GM23338 (cell line): ENCODE data around the gene DMRTB1. TPM values are rescaled to one million over a fixed set of nuclear protein-coding genes. Genes with fewer than 3 reads are reported as not detected.

ENCODE experiments used
- ATAC-seq: fragments of 200-7000 bp; cut with Tn5 transposase; 3 replicates; pipeline ENCODE4 v1.9.1; 2020
- DNase-seq: peaks from one replicate; pipeline ENCODE4 v3.0.0-alpha.2; 2015; ENCODE audit warnings: low spot score
- H2AFZ ChIP-seq: fragments of 200-600 bp; sonication (generic); 2 replicates; pipeline ENCODE4 v1.8.0; 2016; ENCODE audit warnings: antibody characterized with exemption, mild to moderate bottlenecking, moderate library complexity
- H3F3A ChIP-seq: fragments of 200-600 bp; sonication (generic); replicated peaks from 2 replicates; pipeline ENCODE4 v1.8.0; 2017; ENCODE audit warnings: antibody characterized with exemption, mixed run types, low read depth
- H3K27ac ChIP-seq: fragments of 200-600 bp; sonication (generic); 2 replicates; pipeline ENCODE4 v1.6.1; 2016; ENCODE audit warnings: low read depth
- H3K27me3 ChIP-seq: fragments of 200-600 bp; sonication (generic); 2 replicates; pipeline ENCODE4 v1.8.0; 2016; ENCODE audit warnings: mild to moderate bottlenecking, mixed run types, moderate library complexity; ENCODE audit not compliant: insufficient read depth
- H3K36me3 ChIP-seq: fragments of 200-600 bp; sonication (generic); 2 replicates; pipeline ENCODE4 v1.8.0; 2016; ENCODE audit warnings: mild to moderate bottlenecking; ENCODE audit not compliant: insufficient read depth
- H3K4me1 ChIP-seq: fragments of 200-600 bp; sonication (generic); 2 replicates; pipeline ENCODE4 v1.8.0; 2016; ENCODE audit warnings: mild to moderate bottlenecking, moderate library complexity; ENCODE audit not compliant: insufficient read depth
- H3K4me2 ChIP-seq: fragments of 200-600 bp; sonication (generic); 2 replicates; pipeline ENCODE4 v1.7.1; 2017; ENCODE audit warnings: mixed run types
- H3K4me3 ChIP-seq: fragments of 200-600 bp; sonication (generic); 2 replicates; pipeline ENCODE4 v1.6.1; 2016; ENCODE audit warnings: mixed run types
- H3K79me2 ChIP-seq: fragments of 200-600 bp; sonication (generic); replicated peaks from 2 replicates; pipeline ENCODE4 v1.8.0; 2017; ENCODE audit warnings: mild to moderate bottlenecking; ENCODE audit not compliant: insufficient read depth
- H3K9me2 ChIP-seq: fragments of 200-600 bp; sonication (generic); 2 replicates; pipeline ENCODE4 v1.8.0; 2017; ENCODE audit not compliant: insufficient read depth
- H4K20me1 ChIP-seq: fragments of 200-600 bp; sonication (generic); replicated peaks from 2 replicates; pipeline ENCODE4 v1.8.0; 2017; ENCODE audit warnings: mild to moderate bottlenecking; ENCODE audit not compliant: insufficient read depth
- H3K27ac Mint-ChIP-seq: 2 replicates; pipeline ENCODE4 v1.8.0; 2020; ENCODE audit warnings: inconsistent platforms, mild to moderate bottlenecking, moderate library complexity, mixed read lengths
- H3K27me3 Mint-ChIP-seq: 3 replicates; pipeline ENCODE4 v1.8.0; 2022; ENCODE audit warnings: low read depth, mild to moderate bottlenecking, moderate library complexity, mixed read lengths, inconsistent platforms; ENCODE audit not compliant: insufficient read depth, poor library complexity
- H3K36me3 Mint-ChIP-seq: 3 replicates; pipeline ENCODE4 v1.8.0; 2021; ENCODE audit warnings: low read depth, mild to moderate bottlenecking, inconsistent platforms, moderate library complexity, mixed read lengths
- H3K4me1 Mint-ChIP-seq: 3 replicates; pipeline ENCODE4 v1.8.0; 2020; ENCODE audit warnings: mild to moderate bottlenecking, inconsistent platforms, mixed read lengths
- H3K4me3 Mint-ChIP-seq: 3 replicates; pipeline ENCODE4 v1.8.0; 2021; ENCODE audit warnings: moderate library complexity, mild to moderate bottlenecking, inconsistent platforms, mixed read lengths
- H3K9me3 Mint-ChIP-seq: 3 replicates; pipeline ENCODE4 v1.8.0; 2020; ENCODE audit warnings: moderate library complexity, mild to moderate bottlenecking, inconsistent platforms, mixed read lengths
- CREB1 ChIP-seq: fragments of 250-450 bp; sonication (Bioruptor Pico); IDR thresholded peaks from 2 replicates; pipeline ENCODE4 v1.5.0; 2020; ENCODE audit warnings: low read depth, mild to moderate bottlenecking, moderate library complexity
- EZH2phosphoT487 ChIP-seq: fragments of 200-600 bp; sonication (generic); IDR thresholded peaks from one replicate; pipeline ENCODE4 v1.8.1; 2018; ENCODE audit warnings: antibody characterized with exemption; ENCODE audit not compliant: unreplicated experiment
- STAT1 ChIP-seq: IDR thresholded peaks from one replicate; pipeline ENCODE4 v1.6.1; 2016; ENCODE audit warnings: antibody characterized with exemption; ENCODE audit not compliant: unreplicated experiment
- polyA plus RNA-seq: library from polyadenylated mRNA; unstranded; fragments of >200 nt; fragmentation: Nextera tagmentation; extraction: Ambion mirVana; gene quantifications from 2 replicates; pipeline ENCODE4 v1.2.1, GENCODE V29; 2016
- total RNA-seq: library from RNA; depleted of rRNA; stranded (reverse); fragments of >200 nt; shearing (Covaris generic); gene quantifications from 2 replicates; pipeline ENCODE4 v1.2.3, GENCODE V29; 2014; rRNA removed
- TF ChIP-seq, protein P1 (sequence below), 2 experiments: fragments of 200-600 bp in 1 of 2; sonication (generic) in 1 of 2; conservative IDR thresholded peaks; 2 replicates each; pipeline versions ENCODE4 v1.5.1 to v1.6.1; 2016 to 2017; ENCODE audit warnings: antibody characterized with exemption in 2 of 2, low read depth in 2 of 2, mild to moderate bottlenecking in 2 of 2, moderate library complexity in 1 of 2

The DMRTB1 gene
- total and polyA plus RNA-seq, 2 experiments from 2014 or later, result 0.27 to 1.2 TPM

DNA sequence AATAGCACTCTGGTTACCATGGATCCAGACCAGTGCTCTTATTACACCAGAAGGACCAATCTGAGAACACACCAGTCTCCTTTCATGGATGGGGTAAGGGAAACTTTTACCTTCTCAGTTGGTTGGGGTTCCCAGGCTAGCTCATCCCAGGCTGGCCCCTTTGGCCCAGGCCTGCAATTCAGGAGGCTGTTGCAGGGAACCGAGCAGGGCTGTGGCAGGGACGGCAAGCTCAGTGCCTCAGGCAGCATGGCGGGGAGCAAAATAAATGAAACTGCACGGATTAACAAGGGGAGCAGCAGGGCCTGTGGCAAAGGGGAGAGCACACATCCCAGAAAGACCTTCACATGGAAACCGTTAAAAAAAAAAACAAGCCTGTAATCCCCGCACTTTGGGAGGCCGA is 57.0 kb downstream of the DMRTB1 start:
- TF ChIP-seq CREB1 (CRISPR knock-in tag) (no peak), EZH2phosphoT487 (no peak), STAT1 (no peak)
- TF ChIP-seq, protein P1, sequence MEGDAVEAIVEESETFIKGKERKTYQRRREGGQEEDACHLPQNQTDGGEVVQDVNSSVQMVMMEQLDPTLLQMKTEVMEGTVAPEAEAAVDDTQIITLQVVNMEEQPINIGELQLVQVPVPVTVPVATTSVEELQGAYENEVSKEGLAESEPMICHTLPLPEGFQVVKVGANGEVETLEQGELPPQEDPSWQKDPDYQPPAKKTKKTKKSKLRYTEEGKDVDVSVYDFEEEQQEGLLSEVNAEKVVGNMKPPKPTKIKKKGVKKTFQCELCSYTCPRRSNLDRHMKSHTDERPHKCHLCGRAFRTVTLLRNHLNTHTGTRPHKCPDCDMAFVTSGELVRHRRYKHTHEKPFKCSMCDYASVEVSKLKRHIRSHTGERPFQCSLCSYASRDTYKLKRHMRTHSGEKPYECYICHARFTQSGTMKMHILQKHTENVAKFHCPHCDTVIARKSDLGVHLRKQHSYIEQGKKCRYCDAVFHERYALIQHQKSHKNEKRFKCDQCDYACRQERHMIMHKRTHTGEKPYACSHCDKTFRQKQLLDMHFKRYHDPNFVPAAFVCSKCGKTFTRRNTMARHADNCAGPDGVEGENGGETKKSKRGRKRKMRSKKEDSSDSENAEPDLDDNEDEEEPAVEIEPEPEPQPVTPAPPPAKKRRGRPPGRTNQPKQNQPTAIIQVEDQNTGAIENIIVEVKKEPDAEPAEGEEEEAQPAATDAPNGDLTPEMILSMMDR (conservative IDR thresholded peaks at IDR 0.05; ENCODE audit: low read depth in 2 of 2), result no peak
- DNase-seq, result no peak
- no peak overlapping the region for H3K4me2 ChIP-seq
- H3K4me3 Mint-ChIP-seq, result no peak overlapping the region
- H3K27ac ChIP-seq, result no peak overlapping the region
- H3K36me3 Mint-ChIP-seq, result no peaks in the 10 kb centered on the region
- H3K27me3 ChIP-seq, result no peaks in the 10 kb centered on the region
- H3F3A ChIP-seq, result no peaks in the 10 kb centered on the region
- peaks cover 2% of the 10 kb centered on the region for H3K27me3 Mint-ChIP-seq
- no peaks in the 10 kb centered on the region for H3K9me2 ChIP-seq
- ATAC-seq, result no peak
- H3K27ac Mint-ChIP-seq, result no peak overlapping the region
- H4K20me1 ChIP-seq, result no peaks in the 10 kb centered on the region
- H3K4me3 ChIP-seq, result no peak overlapping the region
- no peaks in the 10 kb centered on the region for H3K4me1 ChIP-seq
- no peaks in the 10 kb centered on the region for H3K79me2 ChIP-seq
- H3K9me3 Mint-ChIP-seq, result no peaks in the 10 kb centered on the region
- H3K4me1 Mint-ChIP-seq, result peaks cover 13% of the 10 kb centered on the region
- H3K36me3 ChIP-seq, result no peaks in the 10 kb centered on the region
- no peak overlapping the region for H2AFZ ChIP-seq

Other genes with a start within 250 kb of the DMRTB1 start
- 39.5 and 59.8 TPM in 2 replicates for gene CZIB, start 238.8 kb upstream of the DMRTB1 start, total RNA-seq
- 74.7 and 84.1 TPM in 2 replicates for gene CZIB, start 238.8 kb upstream of the DMRTB1 start, polyA plus RNA-seq
- gene MAGOH, start 220.9 kb upstream of the DMRTB1 start, total RNA-seq, result 79.3 and 110 TPM in 2 replicates
- gene MAGOH, start 220.9 kb upstream of the DMRTB1 start, polyA plus RNA-seq, result 181 and 185 TPM in 2 replicates
- 71.1 and 72.4 TPM in 2 replicates for gene LRP8, start 131.3 kb upstream of the DMRTB1 start, total RNA-seq
- 27.8 and 28.3 TPM in 2 replicates for gene LRP8, start 131.3 kb upstream of the DMRTB1 start, polyA plus RNA-seq